Measurements from ENCODE around the gene RBM48.
"Not testable (repeated sequence)": the region's sequence is repeated elsewhere in the genome, so short reads cannot be mapped to it uniquely, and the experiment has no call there.

Gene RBM48

GRCh38 chr7:92528188-92528957 is at the start of gene RBM48, which contains the start of gene PEX1:
TSS of gene RBM48 (plus strand) at chr7:92528795. CDS start at chr7:92528814, 19 bp downstream.
TSS of gene PEX1 (minus strand) at chr7:92528520. CDS start at chr7:92528435, 85 bp downstream.
- DNase-seq (ENCODE audit: low spot score) = peak; percentile 88

- not testable (repeated sequence) for DNase-seq (ENCODE audit: low spot score)
These were observed 49.4 kb upstream of the RBM48 start for GRCh38 chr7:92479146-92479545.

- not testable (repeated sequence) for DNase-seq (ENCODE audit: low spot score)
These were observed 45.0 kb upstream of the RBM48 start for GRCh38 chr7:92483624-92484023.

GRCh38 chr7:92484226-92484625 is 44.4 kb upstream of the RBM48 start:
- not testable (repeated sequence) for DNase-seq (ENCODE audit: low spot score)

- no peak for DNase-seq (ENCODE audit: low spot score)
These were observed 43.2 kb upstream of the RBM48 start for GRCh38 chr7:92485267-92485892.

GRCh38 chr7:92485974-92486373 is 42.6 kb upstream of the RBM48 start:
- no peak for DNase-seq (ENCODE audit: low spot score)

GRCh38 chr7:92487804-92488203 is 40.8 kb upstream of the RBM48 start:
- no peak for DNase-seq (ENCODE audit: low spot score)

GRCh38 chr7:92489634-92490033 is 39.0 kb upstream of the RBM48 start:
- no peak for DNase-seq (ENCODE audit: low spot score)

- no peak for DNase-seq (ENCODE audit: low spot score)
These were observed 31.7 kb upstream of the RBM48 start for GRCh38 chr7:92496876-92497275.

GRCh38 chr7:92498557-92498956 is 30.0 kb upstream of the RBM48 start:
- DNase-seq (ENCODE audit: low spot score) = no peak

- no peak for DNase-seq (ENCODE audit: low spot score)
These were observed 24.8 kb upstream of the RBM48 start for GRCh38 chr7:92503767-92504166.

- DNase-seq (ENCODE audit: low spot score) = no peak
These were observed 24.0 kb upstream of the RBM48 start for GRCh38 chr7:92504563-92504962.

- no peak for DNase-seq (ENCODE audit: low spot score)
These were observed 22.2 kb upstream of the RBM48 start for GRCh38 chr7:92506363-92506762.

GRCh38 chr7:92508946-92509345 is 19.6 kb upstream of the RBM48 start:
- DNase-seq (ENCODE audit: low spot score) = no peak

GRCh38 chr7:92513167-92513902 is 15.3 kb upstream of the RBM48 start:
- no peak for DNase-seq (ENCODE audit: low spot score)

GRCh38 chr7:92517631-92518030 is 11.0 kb upstream of the RBM48 start:
- DNase-seq (ENCODE audit: low spot score) = no peak

- DNase-seq (ENCODE audit: low spot score) = no peak
These were observed 8.6 kb upstream of the RBM48 start for GRCh38 chr7:92520024-92520423.

GRCh38 chr7:92523110-92523509 is 5.5 kb upstream of the RBM48 start:
- no peak for DNase-seq (ENCODE audit: low spot score)

- peak; percentile 55 for DNase-seq (ENCODE audit: low spot score)
These were observed 1.1 kb upstream of the RBM48 start for GRCh38 chr7:92527300-92528187.

- DNase-seq (ENCODE audit: low spot score) = no peak
These were observed 316 bp downstream of the RBM48 start for GRCh38 chr7:92528958-92529264.

GRCh38 chr7:92534572-92534971 is 6.0 kb downstream of the RBM48 start:
- DNase-seq (ENCODE audit: low spot score) = no peak

- DNase-seq (ENCODE audit: low spot score) = not testable (repeated sequence)
These were observed 14.9 kb downstream of the RBM48 start for GRCh38 chr7:92543542-92543941.
